ENCODE results near the gene PALM2AKAP2. TPM values are rescaled to one million over a fixed set of nuclear protein-coding genes. Genes with fewer than 3 reads are reported as not detected.

Gene PALM2AKAP2
- total RNA-seq, 6 experiments from 2014 or later, result 26.4 to 50.3 (median 32.2) TPM

- no peak for TF ChIP-seq POLR2A (IDR thresholded peaks at IDR 0.05)
- TF ChIP-seq CTCF (IDR thresholded peaks at IDR 0.05), result no peak
- Histone ChIP-seq H3K9me3 (no peaks in the 10 kb centered on the region), H3K4me1 (no peaks in the 10 kb centered on the region), H3K4me3 (no peak overlapping the region), H3K36me3 (no peaks in the 10 kb centered on the region), H3K27me3 (no peaks in the 10 kb centered on the region), H3K27ac (no peak overlapping the region)
- WGBS (ENCODE audit: insufficient coverage, low coverage, low lambda C conversion rate, missing lambda C conversion rate), result 46% methylated on average over 4 of the region's 4 CpGs
- intact Hi-C loops (cut with DNase I), result no loop called here
- DNase-seq (no peak), ATAC-seq (no peak)
Observed at GRCh38 chr9:109767404-109767803, 12.6 kb upstream of the PALM2AKAP2 start.

- no peaks in the 10 kb centered on the region for H3K27me3 ChIP-seq
- ATAC-seq, result no peak
- 64% methylated on average over 1 of the region's 1 CpG for WGBS (ENCODE audit: insufficient coverage, low coverage, low lambda C conversion rate, missing lambda C conversion rate)
- no peak overlapping the region for H3K27ac ChIP-seq
- intact Hi-C loops (cut with DNase I), result no loop called here
- TF ChIP-seq POLR2A (IDR thresholded peaks at IDR 0.05) (no peak), CTCF (IDR thresholded peaks at IDR 0.05) (no peak)
- no peak for DNase-seq
- H3K4me3 ChIP-seq, result no peak overlapping the region
- no peaks in the 10 kb centered on the region for H3K4me1 ChIP-seq
- H3K36me3 ChIP-seq, result no peaks in the 10 kb centered on the region
- H3K9me3 ChIP-seq, result no peaks in the 10 kb centered on the region
Observed at GRCh38 chr9:109767814-109768213, 12.2 kb upstream of the PALM2AKAP2 start.

- ATAC-seq (no peak), DNase-seq (no peak)
- no peak overlapping the region for H3K27ac ChIP-seq
- no peaks in the 10 kb centered on the region for H3K27me3 ChIP-seq
- TF ChIP-seq CTCF (IDR thresholded peaks at IDR 0.05) (no peak), POLR2A (IDR thresholded peaks at IDR 0.05) (no peak)
- intact Hi-C loops (cut with DNase I), result no loop called here
- no peaks in the 10 kb centered on the region for H3K4me1 ChIP-seq
- WGBS (ENCODE audit: insufficient coverage, low coverage, low lambda C conversion rate, missing lambda C conversion rate), result 14% methylated on average over 2 of the region's 2 CpGs
- no peak overlapping the region for H3K4me3 ChIP-seq
- no peaks in the 10 kb centered on the region for H3K36me3 ChIP-seq
- H3K9me3 ChIP-seq, result no peaks in the 10 kb centered on the region
Observed at GRCh38 chr9:109769250-109769649, 10.7 kb upstream of the PALM2AKAP2 start.

GRCh38 chr9:109770101-109770500 lies 9.9 kb upstream of the PALM2AKAP2 start:
- Histone ChIP-seq H3K4me3 (no peak overlapping the region), H3K36me3 (no peaks in the 10 kb centered on the region), H3K27me3 (no peaks in the 10 kb centered on the region), H3K9me3 (no peaks in the 10 kb centered on the region), H3K4me1 (no peaks in the 10 kb centered on the region), H3K27ac (no peak overlapping the region)
- TF ChIP-seq POLR2A (IDR thresholded peaks at IDR 0.05), result no peak
- TF ChIP-seq CTCF (IDR thresholded peaks at IDR 0.05), result no peak
- intact Hi-C loops (cut with DNase I), result no loop called here
- DNase-seq, result no peak
- ATAC-seq, result no peak
- WGBS (ENCODE audit: insufficient coverage, low coverage, low lambda C conversion rate, missing lambda C conversion rate), result 86% methylated on average over 1 of the region's 1 CpG

- no peaks in the 10 kb centered on the region for H3K4me1 ChIP-seq
- 48% methylated on average over 2 of the region's 2 CpGs for WGBS (ENCODE audit: insufficient coverage, low coverage, low lambda C conversion rate, missing lambda C conversion rate)
- no peak for DNase-seq
Observed at GRCh38 chr9:109771087-109771486, 8.9 kb upstream of the PALM2AKAP2 start.

More at GRCh38 chr9:109771087-109771486, 8.9 kb upstream of the PALM2AKAP2 start:
- Histone ChIP-seq H3K4me3 (no peak overlapping the region), H3K27ac (no peak overlapping the region), H3K27me3 (no peaks in the 10 kb centered on the region), H3K9me3 (no peaks in the 10 kb centered on the region), H3K36me3 (no peaks in the 10 kb centered on the region)
- intact Hi-C loops (cut with DNase I), result no loop called here
- no peak for ATAC-seq
- no peak for TF ChIP-seq POLR2A (IDR thresholded peaks at IDR 0.05)
- TF ChIP-seq CTCF (IDR thresholded peaks at IDR 0.05), result no peak
